Measurements from ENCODE around the gene RHOG.

RHOG gene

GRCh38 chr11:3782963-3783362 is 57.8 kb downstream of the RHOG start:
- H3K4me1 ChIP-seq (ENCODE audit: control insufficient read depth in 2 of 2, insufficient read depth in 2 of 2, low read length in 2 of 2), result no peaks in the 10 kb centered on the region
- no peaks in the 10 kb centered on the region for H3K27me3 ChIP-seq (ENCODE audit: control insufficient read depth in 2 of 2, insufficient read depth in 2 of 2, low read length in 2 of 2)
- no peaks in the 10 kb centered on the region for H3K9me3 ChIP-seq (ENCODE audit: control insufficient read depth in 2 of 2, low read length in 2 of 2)
- H3K27ac ChIP-seq (ENCODE audit: low read depth in 2 of 2, low read length in 2 of 2), result no peak overlapping the region
- no peak overlapping the region for H3K4me3 ChIP-seq (ENCODE audit: low read length in 2 of 2)
- peaks cover 9 to 14% of the 10 kb centered on the region in 2 donors for H3K36me3 ChIP-seq (ENCODE audit: control insufficient read depth in 2 of 2, insufficient read depth in 2 of 2, low read length in 2 of 2)
- H3K9ac ChIP-seq (ENCODE audit: low read depth in 1 of 2, low read length in 2 of 2), result no peak overlapping the region

GRCh38 chr11:3781423-3781822 is 59.3 kb downstream of the RHOG start:
- no peak overlapping the region for H3K9ac ChIP-seq (ENCODE audit: low read depth in 1 of 2, low read length in 2 of 2)
- H3K36me3 ChIP-seq (ENCODE audit: control insufficient read depth in 2 of 2, insufficient read depth in 2 of 2, low read length in 2 of 2), result peaks cover 16 to 17% of the 10 kb centered on the region in 2 donors
- H3K4me3 ChIP-seq (ENCODE audit: low read length in 2 of 2), result no peak overlapping the region
- H3K27me3 ChIP-seq (ENCODE audit: control insufficient read depth in 2 of 2, insufficient read depth in 2 of 2, low read length in 2 of 2), result no peaks in the 10 kb centered on the region
- H3K9me3 ChIP-seq (ENCODE audit: control insufficient read depth in 2 of 2, low read length in 2 of 2), result no peaks in the 10 kb centered on the region
- H3K4me1 ChIP-seq (ENCODE audit: control insufficient read depth in 2 of 2, insufficient read depth in 2 of 2, low read length in 2 of 2), result no peaks in the 10 kb centered on the region
- no peak overlapping the region for H3K27ac ChIP-seq (ENCODE audit: low read depth in 2 of 2, low read length in 2 of 2)

All from mucosa of rectum (tissue), 2 donors.